Loucy (cell line): ENCODE data around the gene OSBPL3.

Experiments
- EZH2phosphoT487 ChIP-seq: fragments of 200-600 bp; IDR thresholded peaks from 2 replicates; pipeline ENCODE4 v1.6.1; 2018; ENCODE audit warnings: antibody characterized with exemption, mild to moderate bottlenecking, moderate library complexity, borderline replicate concordance
- TF ChIP-seq, protein P1 (sequence below): fragments of 200-600 bp; sonication (generic); conservative IDR thresholded peaks from 2 replicates; pipeline ENCODE4 v1.5.1; 2014; ENCODE audit warnings: mild to moderate bottlenecking, antibody characterized with exemption, low read length

DNA sequence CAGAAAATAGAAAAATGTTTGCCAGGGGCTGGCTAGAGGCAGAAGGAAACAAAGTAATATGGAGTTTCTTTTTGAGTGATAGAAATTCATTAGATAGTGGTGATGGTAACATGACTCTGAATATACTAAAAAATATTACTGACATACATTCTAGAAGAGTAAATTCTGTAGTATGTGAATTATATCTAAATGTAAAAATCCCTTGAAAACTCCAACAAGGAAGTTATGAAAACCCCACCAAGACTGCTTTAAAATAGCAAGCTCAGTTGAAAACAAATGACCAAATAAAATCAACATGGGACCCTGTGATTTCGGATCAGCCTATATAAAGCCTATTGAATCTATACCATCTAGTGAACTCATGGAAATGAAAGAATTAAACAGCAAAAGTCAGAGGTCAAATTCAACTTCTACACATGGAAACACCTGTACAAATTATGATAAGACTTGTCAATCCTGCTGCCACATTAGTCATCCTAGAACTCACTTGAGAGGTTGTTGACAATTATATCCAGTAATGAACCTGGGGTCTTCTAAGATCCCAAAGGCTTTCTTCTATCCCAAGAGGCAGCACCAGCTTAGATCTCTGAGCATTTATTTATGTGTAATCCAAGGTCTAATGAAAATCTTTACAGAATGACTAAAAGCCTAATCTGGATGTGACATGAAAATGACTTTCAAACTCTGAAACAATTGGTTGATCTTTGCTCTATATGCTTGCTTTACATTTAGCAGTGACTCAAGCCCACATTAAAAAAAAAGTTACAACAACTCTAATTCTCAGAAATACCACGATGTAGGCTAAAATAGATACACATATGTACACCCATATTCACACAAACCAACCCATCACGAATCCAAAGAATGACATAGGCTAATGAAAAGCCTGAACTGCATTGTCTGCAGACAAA lies 59.3 kb downstream of the OSBPL3 start:
- TF ChIP-seq, protein P1, sequence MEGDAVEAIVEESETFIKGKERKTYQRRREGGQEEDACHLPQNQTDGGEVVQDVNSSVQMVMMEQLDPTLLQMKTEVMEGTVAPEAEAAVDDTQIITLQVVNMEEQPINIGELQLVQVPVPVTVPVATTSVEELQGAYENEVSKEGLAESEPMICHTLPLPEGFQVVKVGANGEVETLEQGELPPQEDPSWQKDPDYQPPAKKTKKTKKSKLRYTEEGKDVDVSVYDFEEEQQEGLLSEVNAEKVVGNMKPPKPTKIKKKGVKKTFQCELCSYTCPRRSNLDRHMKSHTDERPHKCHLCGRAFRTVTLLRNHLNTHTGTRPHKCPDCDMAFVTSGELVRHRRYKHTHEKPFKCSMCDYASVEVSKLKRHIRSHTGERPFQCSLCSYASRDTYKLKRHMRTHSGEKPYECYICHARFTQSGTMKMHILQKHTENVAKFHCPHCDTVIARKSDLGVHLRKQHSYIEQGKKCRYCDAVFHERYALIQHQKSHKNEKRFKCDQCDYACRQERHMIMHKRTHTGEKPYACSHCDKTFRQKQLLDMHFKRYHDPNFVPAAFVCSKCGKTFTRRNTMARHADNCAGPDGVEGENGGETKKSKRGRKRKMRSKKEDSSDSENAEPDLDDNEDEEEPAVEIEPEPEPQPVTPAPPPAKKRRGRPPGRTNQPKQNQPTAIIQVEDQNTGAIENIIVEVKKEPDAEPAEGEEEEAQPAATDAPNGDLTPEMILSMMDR, result no peak
- no peak for TF ChIP-seq EZH2phosphoT487
